Measurements from ENCODE around the gene WRAP53.

The WRAP53 gene

GRCh38 chr17:7655541-7655840 is 32.8 kb upstream of the WRAP53 start:
- H3K27me3 Mint-ChIP-seq (ENCODE audit: low read depth): peaks cover 22% of the 10 kb centered on the region

GRCh38 chr17:7656958-7657609 is 31.2 kb upstream of the WRAP53 start:
- Mint-ChIP-seq H3K36me3 (ENCODE audit: low read depth) (peaks cover 13% of the 10 kb centered on the region), H3K27me3 (ENCODE audit: low read depth) (peaks cover 16% of the 10 kb centered on the region), H3K27ac (peak overlapping the region; percentile 82 to 92 (median 82)), H3K4me1 (peaks cover 39% of the 10 kb centered on the region), H3K4me3 (peak overlapping the region; percentile 31 to 62 (median 44)), H3K9me3 (no peaks in the 10 kb centered on the region)
- no peak for TF ChIP-seq CTCF (IDR thresholded peaks at IDR 0.05; ENCODE audit: unreplicated experiment in 3 of 3)

More at GRCh38 chr17:7655541-7655840, 32.8 kb upstream of the WRAP53 start:
- peak overlapping the region in 2 of 3 experiments; percentile 75 to 82 for H3K27ac Mint-ChIP-seq
- no peak for TF ChIP-seq CTCF (IDR thresholded peaks at IDR 0.05; ENCODE audit: unreplicated experiment in 3 of 3)
- peaks cover 13% of the 10 kb centered on the region for H3K36me3 Mint-ChIP-seq (ENCODE audit: low read depth)
- H3K4me1 Mint-ChIP-seq: peaks cover 45% of the 10 kb centered on the region
- no peaks in the 10 kb centered on the region for H3K9me3 Mint-ChIP-seq
- no peak overlapping the region for H3K4me3 Mint-ChIP-seq

GRCh38 chr17:7667656-7668406 is 20.4 kb upstream of the WRAP53 start:
- no peaks in the 10 kb centered on the region for H3K9me3 Mint-ChIP-seq
- no peak for TF ChIP-seq CTCF (IDR thresholded peaks at IDR 0.05; ENCODE audit: unreplicated experiment in 3 of 3)
- H3K4me1 Mint-ChIP-seq: no peaks in the 10 kb centered on the region
- H3K36me3 Mint-ChIP-seq (ENCODE audit: low read depth): peaks cover 50% of the 10 kb centered on the region
- H3K4me3 Mint-ChIP-seq: no peak overlapping the region
- peak overlapping the region in 1 of 3 experiments; percentile 42 for H3K27ac Mint-ChIP-seq
- no peaks in the 10 kb centered on the region for H3K27me3 Mint-ChIP-seq (ENCODE audit: low read depth)

- Mint-ChIP-seq H3K27me3 (ENCODE audit: low read depth) (no peaks in the 10 kb centered on the region), H3K27ac (no peak overlapping the region), H3K4me3 (no peak overlapping the region), H3K36me3 (ENCODE audit: low read depth) (peaks cover 57% of the 10 kb centered on the region), H3K9me3 (peaks cover 3% of the 10 kb centered on the region), H3K4me1 (no peaks in the 10 kb centered on the region)
- TF ChIP-seq CTCF (IDR thresholded peaks at IDR 0.05; ENCODE audit: unreplicated experiment in 3 of 3): no peak
Measured at GRCh38 chr17:7668482-7668881, 19.8 kb upstream of the WRAP53 start.

GRCh38 chr17:7673239-7673638 is 15.0 kb upstream of the WRAP53 start:
- H3K36me3 Mint-ChIP-seq (ENCODE audit: low read depth): peaks cover 73% of the 10 kb centered on the region

More at GRCh38 chr17:7673239-7673638, 15.0 kb upstream of the WRAP53 start:
- no peak overlapping the region for H3K27ac Mint-ChIP-seq
- H3K27me3 Mint-ChIP-seq (ENCODE audit: low read depth): no peaks in the 10 kb centered on the region
- H3K9me3 Mint-ChIP-seq: peaks cover 3% of the 10 kb centered on the region
- no peaks in the 10 kb centered on the region for H3K4me1 Mint-ChIP-seq
- TF ChIP-seq CTCF (IDR thresholded peaks at IDR 0.05; ENCODE audit: unreplicated experiment in 3 of 3): peak; percentile 18 to 39 (median 33)
- no peak overlapping the region for H3K4me3 Mint-ChIP-seq
